Hematopoietic multipotent progenitor cell treated with erythropoietin and hydrocortisone succinate and interleukin-3 and kit ligand, for 4 days (in vitro differentiated cells): Measurements from ENCODE around the gene PGBD2.
"Not testable (repeated sequence)": the region's sequence is repeated elsewhere in the genome, so short reads cannot be mapped to it uniquely, and the experiment has no call there.

Source experiments
- DNase-seq: peaks from one replicate; pipeline ENCODE4 v3.0.0-alpha.2; 2015

Gene PGBD2

DNA sequence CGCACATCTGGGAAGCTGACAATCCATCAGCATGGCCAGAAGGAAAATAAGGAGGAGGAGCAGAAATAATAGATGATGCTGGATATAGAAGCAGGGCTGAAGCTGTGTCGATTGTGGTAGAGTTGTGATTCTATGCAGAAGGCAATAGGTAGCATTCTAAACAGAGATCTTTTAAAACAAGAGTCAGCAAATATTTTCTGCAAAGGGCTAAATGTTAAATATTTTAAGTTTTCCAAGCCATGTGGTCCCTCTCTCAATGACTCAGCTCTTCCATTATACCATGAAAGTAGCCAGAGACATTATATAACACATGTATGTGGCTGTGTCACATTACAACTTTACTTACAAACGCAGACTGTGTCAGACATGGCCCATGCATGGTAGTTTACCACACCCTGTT is 21.2 kb downstream of the PGBD2 start:
- not testable (repeated sequence) for DNase-seq

DNA sequence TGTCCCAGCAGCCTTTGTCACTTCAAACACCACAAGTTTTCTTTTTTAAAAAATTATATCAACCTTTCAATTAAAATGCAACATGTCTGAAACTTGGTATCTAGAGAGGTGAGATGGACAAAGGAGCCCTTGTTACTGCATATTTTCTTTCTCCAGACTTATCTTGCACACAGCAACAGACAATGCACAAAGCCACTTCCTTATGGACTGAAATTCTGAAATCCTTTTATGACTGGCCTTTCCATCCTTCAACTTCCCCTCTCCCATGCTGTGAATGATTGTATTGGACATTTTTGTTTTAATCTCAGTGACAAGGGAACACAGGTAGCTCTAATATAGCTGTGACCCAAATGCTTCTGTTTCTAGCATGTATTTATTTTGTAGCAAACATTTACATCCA is 22.1 kb downstream of the PGBD2 start:
- DNase-seq: not testable (repeated sequence)

DNA sequence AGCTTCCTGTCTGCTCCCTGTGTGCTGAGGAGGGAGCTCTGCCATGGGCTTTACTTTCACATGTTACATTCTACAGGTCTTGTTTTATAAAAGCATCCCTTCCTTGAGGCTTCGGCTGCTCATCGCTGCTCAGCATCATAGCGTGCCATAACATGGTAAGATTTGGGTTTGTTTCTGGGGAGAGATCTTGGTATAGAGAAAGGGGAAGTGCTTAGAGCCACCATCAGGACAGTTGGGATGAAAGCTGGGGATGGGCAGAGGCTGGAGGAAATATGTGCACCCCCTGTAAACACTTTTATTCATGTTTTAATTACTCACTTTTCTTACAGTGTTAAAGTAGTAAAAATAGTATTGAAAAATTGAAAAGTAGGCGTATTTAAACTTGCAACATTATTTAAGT is 24.0 kb downstream of the PGBD2 start:
- DNase-seq: not testable (repeated sequence)

DNA sequence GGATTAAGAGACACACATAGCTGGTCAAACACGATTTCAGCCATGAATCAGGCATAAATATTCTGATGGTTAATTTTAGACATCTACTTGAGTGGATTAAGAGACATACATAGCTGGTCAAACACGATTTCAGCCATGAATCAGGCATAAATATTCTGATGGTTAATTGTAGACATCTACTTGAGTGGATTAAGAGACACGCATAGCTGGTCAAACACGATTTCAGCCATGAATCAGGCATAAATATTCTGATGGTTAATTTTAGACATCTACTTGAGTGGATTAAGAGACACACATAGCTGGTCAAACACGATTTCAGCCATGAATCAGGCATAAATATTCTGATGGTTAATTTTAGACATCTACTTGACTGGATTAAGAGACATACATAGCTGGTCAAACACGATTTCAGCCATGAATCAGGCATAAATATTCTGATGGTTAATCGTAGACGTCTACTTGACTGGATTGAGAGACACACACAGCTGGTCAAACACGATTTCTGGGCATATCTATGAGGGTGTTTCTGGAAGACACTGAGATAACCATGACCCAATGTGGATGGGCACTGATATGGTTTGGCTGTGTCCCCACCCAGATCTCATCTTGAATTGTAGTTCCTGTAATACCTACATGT is 32.3 kb downstream of the PGBD2 start:
- not testable (repeated sequence) for DNase-seq

DNA sequence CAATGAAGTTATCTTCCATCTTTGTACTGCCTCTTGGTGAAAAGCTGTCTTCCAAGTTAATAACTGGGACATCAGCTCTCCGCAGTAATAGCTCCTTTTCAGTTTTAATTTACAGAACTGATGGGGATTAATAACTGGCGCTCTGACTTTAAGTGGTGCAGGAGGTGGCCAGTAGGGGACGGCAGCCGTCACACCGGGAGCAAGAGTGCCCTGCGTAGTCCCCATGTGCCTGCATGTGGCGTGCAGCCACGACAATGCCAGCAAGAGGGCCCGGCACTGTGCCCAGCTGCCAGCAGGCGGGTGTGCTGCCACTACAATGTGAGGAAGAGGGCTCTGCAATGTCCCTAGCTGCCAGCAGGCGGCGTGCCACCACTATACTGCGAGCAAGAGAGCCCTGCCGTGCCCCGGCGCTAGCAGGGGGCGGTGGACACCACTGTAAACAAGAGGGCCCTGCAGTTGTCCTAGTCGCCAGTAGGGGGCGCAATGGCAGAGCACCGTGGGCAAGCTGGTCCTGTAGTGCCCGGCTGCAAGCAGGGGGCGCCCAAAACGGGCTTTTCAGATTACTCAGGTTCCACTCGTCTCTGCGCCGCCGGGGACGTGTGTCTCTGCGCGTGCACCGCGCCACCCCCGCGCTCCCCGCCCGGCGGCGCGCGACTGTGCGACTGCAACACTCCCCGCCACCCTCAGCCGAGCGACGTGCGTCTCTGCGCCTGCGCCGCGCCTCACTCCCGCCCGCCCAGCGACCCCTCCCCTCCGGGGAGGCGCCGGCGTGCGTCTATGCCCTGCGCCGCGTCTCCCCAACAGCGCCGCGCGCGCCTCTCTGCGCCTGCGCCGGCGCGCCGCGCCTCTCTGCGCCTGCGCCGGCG is 38.3 kb downstream of the PGBD2 start:
- not testable (repeated sequence) for DNase-seq

DNA sequence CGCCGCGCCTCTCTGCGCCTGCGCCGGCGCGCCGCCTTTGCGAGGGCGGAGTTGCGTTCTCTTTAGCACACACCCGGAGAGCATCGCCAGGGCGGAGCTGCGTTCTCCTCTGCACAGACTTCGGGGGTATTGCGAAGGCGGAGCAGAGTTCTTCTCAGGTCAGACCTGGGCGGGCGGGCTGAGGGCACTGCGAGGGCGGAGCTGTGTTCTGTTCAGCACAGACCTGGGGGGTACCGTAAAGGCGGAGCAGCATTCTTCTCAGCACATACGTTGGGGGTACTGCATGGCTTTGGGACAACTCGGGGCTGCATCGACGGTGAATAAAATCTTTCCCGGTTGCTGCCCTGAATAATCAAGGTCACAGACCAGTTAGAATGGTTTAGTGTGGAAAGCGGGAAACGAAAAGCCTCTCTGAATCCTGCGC is 39.0 kb downstream of the PGBD2 start:
- DNase-seq: not testable (repeated sequence)

DNA sequence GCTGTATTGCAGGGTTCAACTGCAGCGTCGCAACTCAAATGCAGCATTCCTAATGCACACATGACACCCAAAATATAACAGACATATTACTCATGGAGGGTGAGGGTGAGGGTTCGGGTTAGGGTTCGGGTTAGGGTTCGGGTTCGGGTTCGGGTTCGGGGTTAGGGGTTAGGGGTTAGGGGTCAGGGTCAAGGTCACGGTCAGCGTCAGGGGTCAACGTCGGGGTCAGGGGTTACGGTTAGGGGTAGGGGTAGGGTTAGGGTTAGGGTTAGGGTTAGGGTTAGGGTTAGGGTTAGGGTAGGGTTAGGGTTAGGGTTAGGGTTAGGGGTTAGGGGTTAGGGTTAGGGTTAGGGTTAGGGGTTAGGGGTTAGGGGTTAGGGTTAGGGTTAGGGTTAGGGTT is 39.4 kb downstream of the PGBD2 start:
- DNase-seq: not testable (repeated sequence)

DNA sequence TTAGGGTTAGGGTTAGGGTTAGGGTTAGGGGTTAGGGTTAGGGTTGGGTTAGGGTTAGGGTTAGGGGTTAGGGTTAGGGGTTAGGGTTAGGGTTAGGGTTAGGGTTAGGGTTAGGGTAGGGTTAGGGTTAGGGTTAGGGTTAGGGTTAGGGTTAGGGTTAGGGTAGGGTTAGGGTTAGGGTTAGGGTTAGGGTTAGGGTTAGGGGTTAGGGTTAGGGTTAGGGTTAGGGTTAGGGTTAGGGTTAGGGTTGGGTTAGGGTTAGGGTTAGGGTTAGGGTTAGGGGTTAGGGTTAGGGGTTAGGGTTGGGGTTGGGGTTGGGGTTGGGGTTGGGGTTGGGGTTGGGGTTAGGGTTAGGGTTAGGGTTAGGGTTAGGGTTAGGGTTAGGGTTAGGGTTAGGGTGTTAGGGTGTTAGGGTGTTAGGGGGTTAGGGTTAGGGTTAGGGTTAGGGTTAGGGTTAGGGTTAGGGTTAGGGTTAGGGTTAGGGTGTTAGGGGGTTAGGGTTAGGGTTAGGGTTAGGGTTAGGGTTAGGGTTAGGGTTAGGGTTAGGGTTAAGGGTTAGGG is 39.9 kb downstream of the PGBD2 start:
- not testable (repeated sequence) for DNase-seq
